Small intestine (tissue), 7 donors: ENCODE data around the gene ZDHHC19. TPM values are rescaled to one million over a fixed set of nuclear protein-coding genes. Genes with fewer than 3 reads are reported as not detected.

Source experiments
- DNase-seq, 2 donors: peaks; one replicate each; pipeline versions ENCODE4 v3.0.0 to v3.0.0-alpha.2; 2013
- FAIRE-seq: peaks from 2 replicates; lab custom pipeline; 2012; peaks lifted over from hg19 to GRCh38; lab: Jason Lieb, UNC
- H3K27ac ChIP-seq, 3 donors: one replicate each; pipeline ENCODE4 v1.5.1; 2013; ENCODE audit warnings: low read length in 2 of 3, mild to moderate bottlenecking in 2 of 3, control low read depth in 1 of 3, inconsistent platforms in 1 of 3, low read depth in 1 of 3, moderate library complexity in 1 of 3
- H3K27me3 ChIP-seq, 3 donors: one replicate each; pipeline ENCODE4 v1.6.1; 2013; ENCODE audit warnings: low read length in 3 of 3, inconsistent platforms in 1 of 3; ENCODE audit not compliant: control insufficient read depth in 3 of 3, insufficient read depth in 3 of 3
- H3K36me3 ChIP-seq, 3 donors: one replicate each; pipeline ENCODE4 v1.6.1; 2013; ENCODE audit warnings: low read length in 3 of 3, inconsistent platforms in 1 of 3, low read depth in 1 of 3, mild to moderate bottlenecking in 1 of 3, moderate library complexity in 1 of 3; ENCODE audit not compliant: control insufficient read depth in 3 of 3, insufficient read depth in 2 of 3
- H3K4me1 ChIP-seq, 3 donors: one replicate each; pipeline ENCODE4 v1.6.1; 2013; ENCODE audit warnings: low read length in 2 of 3, inconsistent platforms in 1 of 3, low read depth in 1 of 3, mild to moderate bottlenecking in 1 of 3, moderate library complexity in 1 of 3; ENCODE audit not compliant: control insufficient read depth in 3 of 3, insufficient read depth in 2 of 3
- H3K4me3 ChIP-seq, 3 donors: one replicate each; pipeline ENCODE4 v1.5.1; 2013; ENCODE audit warnings: low read length in 3 of 3, control low read depth in 1 of 3, inconsistent platforms in 1 of 3, low read depth in 1 of 3, mild to moderate bottlenecking in 1 of 3, moderate library complexity in 1 of 3
- H3K9me3 ChIP-seq, 2 donors: one replicate each; pipeline ENCODE4 v1.6.1; 2013; ENCODE audit warnings: low read depth in 1 of 2, low read length in 1 of 2; ENCODE audit not compliant: control insufficient read depth in 2 of 2, insufficient read depth in 1 of 2
- WGBS, 3 donors: extraction: QIAGEN DNeasy Blood & Tissue Kit; methylation state at CpG; one replicate each; pipeline ENCODE4 v1.1.7; 2013; 5-methylcytosine and 5-hydroxymethylcytosine counted together
- polyA plus RNA-seq, 4 donors: library from polyadenylated mRNA; stranded (reverse) in 3 of 4; unstranded in 1 of 4; fragments of 200-250 nt in 3 of 4; fragments of 120-200 nt in 1 of 4; gene quantifications; one replicate each; pipeline versions ENCODE4 v1.2.1 to v1.2.3, GENCODE V29; 2013
- donor health status: healthy with polysubstance abuse.
- donor health status: control.
- donor health status: control.
- donor health status: Bipolar disorder and iron deficiency.
- donor health status: healthy.

Gene ZDHHC19
- polyA plus RNA-seq, 4 donors = 0.22 to 0.40 TPM; not detected in 2

- WGBS, 3 donors = 80 to 86% (median 82%) methylated on average over 18 to 19 of the region's 19 CpGs
- H3K27me3 ChIP-seq = peaks cover 0 to 3% (median 0%) of the 10 kb centered on the region in 3 donors
- H3K4me3 ChIP-seq = no peak overlapping the region
- DNase-seq (peak in 1 of 2 donors; percentile 46), FAIRE-seq (no peak)
- no peaks in the 10 kb centered on the region for H3K9me3 ChIP-seq
- H3K36me3 ChIP-seq = no peaks in the 10 kb centered on the region
- H3K4me1 ChIP-seq = peaks cover 0 to 13% (median 0%) of the 10 kb centered on the region in 3 donors
- H3K27ac ChIP-seq = no peak overlapping the region
Measured at GRCh38 chr3:196198771-196199753, 12.1 kb downstream of the ZDHHC19 start.

GRCh38 chr3:196198081-196198675 lies 13.0 kb downstream of the ZDHHC19 start:
- H3K9me3 ChIP-seq = no peaks in the 10 kb centered on the region
- H3K4me3 ChIP-seq = no peak overlapping the region
- peaks cover 0 to 22% (median 2%) of the 10 kb centered on the region in 3 donors for H3K4me1 ChIP-seq
- DNase-seq (no peak), FAIRE-seq (no peak)
- 90 to 91% (median 90%) methylated on average over 12 to 15 of the region's 15 CpGs for WGBS, 3 donors
- H3K27ac ChIP-seq = no peak overlapping the region
- H3K27me3 ChIP-seq = peaks cover 0 to 3% (median 0%) of the 10 kb centered on the region in 3 donors
- H3K36me3 ChIP-seq = no peaks in the 10 kb centered on the region

GRCh38 chr3:196197524-196197923 lies 13.7 kb downstream of the ZDHHC19 start:
- peaks cover 0 to 24% (median 4%) of the 10 kb centered on the region in 3 donors for H3K4me1 ChIP-seq
- DNase-seq = no peak
- no peak for FAIRE-seq
- peaks cover 0 to under 1% (median 0%) of the 10 kb centered on the region in 3 donors for H3K27me3 ChIP-seq
- 85 to 89% (median 85%) methylated on average over 15 to 17 of the region's 17 CpGs for WGBS, 3 donors
- H3K9me3 ChIP-seq = no peaks in the 10 kb centered on the region
- H3K27ac ChIP-seq = no peak overlapping the region
- no peaks in the 10 kb centered on the region for H3K36me3 ChIP-seq
- no peak overlapping the region for H3K4me3 ChIP-seq

- DNase-seq (peak in 1 of 2 donors; percentile 25), FAIRE-seq (no peak)
- H3K27me3 ChIP-seq = no peaks in the 10 kb centered on the region
- peak overlapping the region in 1 of 3 donors; percentile 10 for H3K27ac ChIP-seq
- no peaks in the 10 kb centered on the region for H3K9me3 ChIP-seq
- H3K4me3 ChIP-seq = no peak overlapping the region
- WGBS, 3 donors = 55 to 75% (median 71%) methylated on average over 13 to 14 of the region's 14 CpGs
- peaks cover 0 to 30% (median 4%) of the 10 kb centered on the region in 3 donors for H3K4me1 ChIP-seq
- H3K36me3 ChIP-seq = no peaks in the 10 kb centered on the region
Measured at GRCh38 chr3:196195664-196196265, 15.4 kb downstream of the ZDHHC19 start.

GRCh38 chr3:196194542-196194915 lies 16.7 kb downstream of the ZDHHC19 start:
- DNase-seq (peak in 1 of 2 donors; percentile 72), FAIRE-seq (no peak)
- peak overlapping the region in 2 of 3 donors; percentile 83 to 86 for H3K27ac ChIP-seq
- whole genome bisulfite sequencing, 3 donors = 42 to 75% (median 62%) methylated on average over 5 of the region's 5 CpGs
- no peaks in the 10 kb centered on the region for H3K36me3 ChIP-seq
- no peaks in the 10 kb centered on the region for H3K9me3 ChIP-seq
- H3K27me3 ChIP-seq = no peaks in the 10 kb centered on the region
- H3K4me1 ChIP-seq = peaks cover 0 to 35% (median 4%) of the 10 kb centered on the region in 3 donors
- no peak overlapping the region for H3K4me3 ChIP-seq

- Histone ChIP-seq H3K27ac (peak overlapping the region; percentile 27 to 86 (median 83)), H3K9me3 (no peaks in the 10 kb centered on the region), H3K4me1 (peaks cover 0 to 37% (median 4%) of the 10 kb centered on the region in 3 donors), H3K4me3 (no peak overlapping the region), H3K36me3 (no peaks in the 10 kb centered on the region), H3K27me3 (no peaks in the 10 kb centered on the region)
- FAIRE-seq (no peak), DNase-seq (peak; percentile 70 to 93)
- 16 to 59% (median 34%) methylated on average over 13 of the region's 13 CpGs for WGBS, 3 donors
Measured at GRCh38 chr3:196193736-196194541, 17.3 kb downstream of the ZDHHC19 start.

GRCh38 chr3:196193133-196193735 lies 18.0 kb downstream of the ZDHHC19 start:
- WGBS, 3 donors = 41 to 63% (median 50%) methylated on average over 15 of the region's 15 CpGs
- no peak for FAIRE-seq
- peaks cover 0 to 37% (median 4%) of the 10 kb centered on the region in 3 donors for H3K4me1 ChIP-seq

More at GRCh38 chr3:196193133-196193735, 18.0 kb downstream of the ZDHHC19 start:
- Histone ChIP-seq H3K36me3 (no peaks in the 10 kb centered on the region), H3K27me3 (no peaks in the 10 kb centered on the region), H3K9me3 (no peaks in the 10 kb centered on the region), H3K27ac (peak overlapping the region in 2 of 3 donors; percentile 83 to 86), H3K4me3 (no peak overlapping the region)
- DNase-seq = no peak
